Mammary epithelial cell (primary cell): ENCODE measurements around the gene NUP93.

ENCODE experiments used
- CTCF ChIP-seq, 2 donors: IDR thresholded peaks in 1 of 2; conservative IDR thresholded peaks in 1 of 2; 2 replicates each; pipeline ENCODE4 v1.5.1; 2011 to 2012; ENCODE audit warnings: inconsistent platforms in 2 of 2, low read length in 2 of 2, mild to moderate bottlenecking in 2 of 2, control low read depth in 1 of 2, low read depth in 1 of 2; ENCODE audit not compliant: insufficient read depth in 1 of 2; ENCODE audit errors: extremely low read depth in 1 of 2
- EZH2 ChIP-seq: IDR thresholded peaks from 2 replicates; pipeline ENCODE4 v1.6.1; 2012; ENCODE audit warnings: low read length, inconsistent platforms, borderline replicate concordance

DNA sequence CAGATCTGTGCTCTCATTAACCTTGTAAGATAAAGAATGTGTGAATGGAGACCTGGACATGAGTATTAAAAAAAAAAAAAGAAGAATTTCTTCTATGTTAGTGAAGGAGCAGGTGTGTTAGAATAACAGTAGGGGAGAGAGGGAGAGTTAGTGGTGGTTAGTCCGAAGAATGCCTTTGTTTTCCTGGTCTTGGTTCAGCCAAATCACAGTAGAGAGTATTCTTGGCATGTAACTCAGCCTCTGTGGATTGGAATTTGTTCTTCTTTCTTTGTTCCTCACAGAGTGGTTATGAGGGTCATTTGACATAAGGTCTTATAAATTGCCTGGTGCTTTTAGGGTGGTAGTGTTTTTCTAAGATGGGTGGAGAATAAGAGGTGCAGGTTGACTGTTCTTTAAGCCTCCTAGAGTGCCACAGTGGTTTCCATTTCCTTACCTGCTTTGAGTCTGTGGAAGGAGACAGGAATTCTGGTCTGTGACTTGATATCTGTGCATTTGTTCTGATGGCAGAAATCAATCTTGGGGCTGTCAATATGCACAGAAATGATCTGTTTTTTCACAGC is 17.6 kb downstream of the NUP93 start:
- TF ChIP-seq CTCF (conservative IDR thresholded peaks at IDR 0.05 in 1 of 2, IDR thresholded peaks at IDR 0.05 in 1 of 2; ENCODE audit: extremely low read depth in 1 of 2, insufficient read depth in 1 of 2, low read depth in 1 of 2, low read length in 2 of 2) (no peak), EZH2 (no peak)
